GM18858 (cell line): ENCODE results near the gene SERPINB8.
A peak's percentile ranks its signal among the peaks of the same experiment; 100 is the strongest.

Source experiments
- ATAC-seq: cut with Tn5 transposase; IDR thresholded peaks from one replicate; pipeline ENCODE4 v1.9.1; 2021; ENCODE audit not compliant: unreplicated experiment

SERPINB8 gene

DNA sequence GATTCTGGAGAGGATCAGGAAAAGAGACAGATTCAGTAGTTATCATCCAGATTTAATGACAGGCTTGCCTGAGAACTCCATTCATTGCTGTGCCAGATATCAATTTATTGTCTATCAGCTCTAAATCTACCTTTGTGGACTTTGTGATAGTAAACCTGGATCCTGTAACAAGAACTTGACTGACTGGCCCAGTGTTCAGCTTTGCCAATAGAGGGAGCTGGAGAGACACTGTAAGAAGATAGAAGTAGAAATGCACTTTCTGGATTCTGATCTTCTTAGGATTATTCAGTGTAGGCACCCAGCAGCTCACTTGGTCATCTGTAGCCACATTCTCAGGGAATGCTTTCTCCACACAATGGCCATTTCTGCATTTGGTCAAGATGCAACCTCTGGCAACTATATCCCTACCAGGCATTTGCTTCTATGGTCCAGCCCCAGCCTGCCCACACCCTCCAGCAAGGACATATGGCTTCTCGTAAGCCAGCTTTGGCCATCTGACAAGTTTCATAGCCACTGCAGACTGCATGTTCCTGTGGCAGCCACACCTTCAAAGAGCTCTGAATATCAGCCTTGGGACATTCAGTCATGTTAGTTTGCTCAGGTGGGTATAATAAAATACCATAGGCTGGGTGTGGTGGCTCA is 6.1 kb upstream of the SERPINB8 start:
- ATAC-seq, result peak; percentile 78

GRCh38 chr18:63964908-63965307 is 5.0 kb upstream of the SERPINB8 start:
- ATAC-seq, result no peak

DNA sequence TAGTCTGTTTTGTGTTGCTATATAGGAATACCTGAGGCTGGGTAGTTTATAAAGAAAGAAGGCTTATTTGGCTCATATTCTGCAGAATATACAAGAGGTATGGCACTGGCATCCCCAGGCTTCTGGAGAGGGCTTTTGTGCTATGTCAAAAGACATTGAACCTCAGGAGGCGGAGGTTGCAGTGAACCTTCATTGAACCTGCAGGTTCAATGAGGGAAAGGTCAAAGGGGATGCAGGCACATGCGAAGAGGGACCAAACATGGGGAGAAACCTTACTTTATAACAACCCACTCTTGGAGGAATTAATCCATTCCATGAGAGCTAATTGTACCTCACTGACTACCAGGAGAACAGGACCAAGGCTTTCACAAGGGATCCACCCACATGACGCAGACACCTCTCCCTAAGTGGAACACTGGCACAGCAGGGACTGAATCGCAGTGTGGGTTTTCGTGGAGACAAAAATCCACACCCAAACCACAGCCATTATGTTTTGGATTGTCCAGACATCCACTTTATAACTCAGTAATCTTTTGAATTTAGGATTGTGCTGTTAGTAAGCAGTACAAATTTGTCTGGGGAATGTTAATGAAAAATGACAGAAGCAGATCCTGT is 4.1 kb upstream of the SERPINB8 start:
- no peak for ATAC-seq

GRCh38 chr18:63970809-63971205 is 926 bp downstream of the SERPINB8 start:
- ATAC-seq, result no peak

GRCh38 chr18:63971320-63972001 is 1.6 kb downstream of the SERPINB8 start:
- no peak for ATAC-seq

DNA sequence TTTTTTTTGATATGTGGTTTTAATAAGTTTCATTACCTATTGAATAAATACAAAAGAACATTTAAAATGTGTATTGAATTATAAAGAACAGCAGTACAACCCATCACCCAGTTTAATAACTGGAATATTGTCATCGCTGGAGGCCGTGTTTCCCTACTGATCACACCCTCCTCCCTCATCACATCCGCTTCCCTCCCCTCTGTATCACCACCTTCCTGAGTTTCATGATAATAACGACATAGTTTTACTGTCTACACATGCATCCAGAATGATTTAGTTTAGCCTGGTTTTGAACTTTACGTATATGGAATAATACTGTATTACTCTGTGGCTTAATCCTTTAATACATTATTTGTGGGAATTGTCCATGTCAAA is 2.1 kb downstream of the SERPINB8 start:
- ATAC-seq, result no peak

- ATAC-seq, result no peak
Observed at GRCh38 chr18:63974991-63975390, 5.1 kb downstream of the SERPINB8 start.

- ATAC-seq, result peak; percentile 37
Observed at GRCh38 chr18:63975628-63976027, 5.7 kb downstream of the SERPINB8 start.

DNA sequence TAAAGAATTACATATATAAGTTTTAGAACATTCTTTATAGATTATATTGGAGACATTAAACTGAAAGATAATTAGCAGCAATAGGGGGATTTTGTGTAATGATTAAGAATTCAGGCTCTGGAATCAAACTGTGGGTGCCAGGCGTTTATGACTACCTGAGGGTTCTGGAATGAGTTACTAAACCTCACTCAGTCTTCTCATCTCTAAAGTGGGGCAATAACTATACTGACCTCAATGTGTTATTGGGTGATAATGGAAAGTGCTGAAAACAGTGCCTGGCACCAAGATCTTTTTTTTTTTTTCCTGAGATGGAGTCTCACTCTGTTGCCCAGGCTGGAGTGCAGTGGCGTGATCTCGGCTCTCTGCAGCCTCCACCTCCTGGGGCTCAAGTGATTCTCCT is 7.2 kb downstream of the SERPINB8 start:
- no peak for ATAC-seq

DNA sequence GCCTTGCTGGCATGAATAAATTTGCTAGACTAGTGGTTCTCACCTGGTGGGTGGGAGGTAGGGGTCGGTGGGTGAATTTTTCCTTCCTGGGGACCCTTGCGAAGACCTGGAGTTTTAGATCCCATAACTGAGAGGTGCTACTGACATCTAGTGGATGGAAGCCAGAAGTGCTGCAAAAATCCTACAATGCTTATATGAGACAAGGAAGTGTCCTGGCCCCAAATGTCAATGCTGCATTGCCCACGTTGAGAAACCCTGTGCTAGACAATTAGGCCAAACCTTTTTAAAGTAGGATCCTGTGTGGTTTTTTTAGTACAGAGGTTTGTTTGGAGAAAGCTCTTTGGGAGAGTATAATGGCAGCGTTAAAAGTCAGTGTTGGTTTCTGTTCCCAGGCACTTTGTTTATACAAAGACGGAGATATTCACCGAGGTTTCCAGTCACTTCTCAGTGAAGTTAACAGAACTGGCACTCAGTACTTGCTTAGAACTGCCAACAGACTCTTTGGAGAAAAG is 9.6 kb downstream of the SERPINB8 start:
- ATAC-seq, result peak; percentile 66

GRCh38 chr18:63980027-63980426 is 10.1 kb downstream of the SERPINB8 start:
- ATAC-seq, result no peak

GRCh38 chr18:63980896-63981460 is 11.1 kb downstream of the SERPINB8 start:
- ATAC-seq, result no peak

DNA sequence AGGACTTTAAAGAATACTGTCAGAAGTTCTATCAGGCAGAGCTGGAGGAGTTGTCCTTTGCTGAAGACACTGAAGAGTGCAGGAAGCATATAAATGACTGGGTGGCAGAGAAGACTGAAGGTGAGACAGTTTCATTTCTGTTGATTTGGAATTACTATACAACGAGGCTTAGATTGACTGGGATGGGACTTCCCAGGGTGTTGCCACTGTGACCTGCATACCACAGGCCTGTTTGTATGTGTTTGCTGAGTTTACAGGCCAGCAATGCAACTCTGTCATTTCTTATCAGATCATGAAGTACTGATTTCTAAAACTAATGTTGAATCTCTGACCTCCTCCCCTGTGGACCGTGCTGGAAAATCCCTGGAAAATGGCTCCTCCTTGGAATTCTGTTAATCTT is 11.8 kb downstream of the SERPINB8 start:
- ATAC-seq, result no peak

GRCh38 chr18:63982361-63982760 is 12.5 kb downstream of the SERPINB8 start:
- ATAC-seq, result no peak

DNA sequence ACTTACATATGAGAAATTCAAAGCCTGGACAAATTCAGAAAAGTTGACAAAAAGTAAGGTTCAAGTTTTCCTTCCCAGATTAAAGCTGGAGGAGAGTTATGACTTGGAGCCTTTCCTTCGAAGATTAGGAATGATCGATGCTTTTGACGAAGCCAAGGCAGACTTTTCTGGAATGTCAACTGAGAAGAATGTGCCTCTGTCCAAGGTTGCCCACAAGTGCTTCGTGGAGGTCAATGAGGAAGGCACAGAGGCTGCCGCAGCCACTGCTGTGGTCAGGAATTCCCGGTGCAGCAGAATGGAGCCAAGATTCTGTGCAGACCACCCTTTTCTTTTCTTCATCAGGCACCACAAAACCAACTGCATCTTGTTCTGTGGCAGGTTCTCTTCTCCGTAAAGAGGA is 17.0 kb downstream of the SERPINB8 start:
- no peak for ATAC-seq

DNA sequence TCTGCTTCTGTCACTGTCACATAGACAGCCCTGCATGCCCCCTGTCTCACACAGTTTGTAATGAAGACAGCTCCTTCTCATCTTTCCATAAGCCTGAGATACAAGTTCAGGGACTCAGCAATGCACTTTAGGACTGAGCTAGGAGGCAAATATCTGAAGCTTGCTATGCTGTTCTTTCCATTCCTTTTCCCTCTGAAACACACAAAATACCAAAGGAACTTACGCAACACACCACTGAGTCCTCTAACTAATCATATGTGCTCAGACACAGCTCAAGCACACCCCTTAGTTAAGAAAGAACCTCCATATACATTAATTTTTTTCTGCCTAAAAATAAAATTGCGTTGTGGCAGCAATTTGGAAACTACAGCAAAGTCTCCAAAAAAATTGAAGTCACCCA is 17.9 kb downstream of the SERPINB8 start:
- no peak for ATAC-seq

DNA sequence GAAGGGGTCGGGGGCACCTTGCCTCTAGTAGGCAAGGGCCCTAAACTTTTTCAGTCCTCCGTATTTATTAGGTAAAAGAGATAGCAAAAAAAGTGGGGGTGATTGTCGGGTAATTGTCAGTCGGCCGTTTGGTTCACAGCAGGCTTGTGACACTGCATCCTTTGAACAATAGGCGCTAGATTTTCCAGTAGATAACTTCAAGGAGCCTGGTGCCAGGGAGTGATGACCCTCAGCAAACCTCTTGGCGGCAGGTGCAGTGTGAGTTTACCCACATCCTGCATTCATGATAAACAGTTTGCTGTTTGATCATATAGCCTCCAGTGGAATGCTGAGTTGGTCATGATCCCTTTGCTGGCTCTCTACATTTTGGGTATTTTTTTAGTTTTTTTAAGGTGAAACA is 22.9 kb downstream of the SERPINB8 start:
- no peak for ATAC-seq

DNA sequence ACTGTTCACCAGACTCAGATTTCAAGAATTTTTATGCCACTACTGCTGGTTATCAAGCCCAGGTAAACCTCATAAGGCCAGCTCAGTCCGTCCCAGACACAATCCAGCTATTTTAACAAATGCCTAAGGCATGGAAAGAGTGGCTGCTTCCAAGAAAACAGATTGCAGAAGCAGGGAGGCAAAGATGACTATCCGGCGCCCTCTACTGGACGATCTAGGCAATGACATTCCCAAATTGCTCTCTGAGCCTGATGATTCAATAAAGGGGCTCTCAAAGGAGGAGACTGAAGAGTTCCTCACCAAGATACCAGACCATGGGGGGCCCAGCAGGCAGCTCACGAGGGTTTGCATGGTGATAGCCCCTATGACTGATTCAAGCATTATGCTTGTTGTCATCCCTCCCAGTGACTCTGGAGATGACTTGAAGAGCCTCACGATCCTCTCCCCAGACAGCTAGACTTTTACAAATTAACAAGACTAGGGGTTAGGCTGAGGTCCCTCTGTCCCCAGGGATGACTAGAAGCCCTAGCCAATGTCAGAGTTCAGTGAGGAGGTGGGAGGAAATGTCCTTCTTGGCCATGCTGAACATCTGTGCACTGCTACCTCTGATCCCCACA is 25.0 kb downstream of the SERPINB8 start:
- ATAC-seq, result no peak

GRCh38 chr18:63997041-63997440 is 27.2 kb downstream of the SERPINB8 start:
- no peak for ATAC-seq

- ATAC-seq, result no peak
Observed at GRCh38 chr18:63997606-63998005, 27.7 kb downstream of the SERPINB8 start.

DNA sequence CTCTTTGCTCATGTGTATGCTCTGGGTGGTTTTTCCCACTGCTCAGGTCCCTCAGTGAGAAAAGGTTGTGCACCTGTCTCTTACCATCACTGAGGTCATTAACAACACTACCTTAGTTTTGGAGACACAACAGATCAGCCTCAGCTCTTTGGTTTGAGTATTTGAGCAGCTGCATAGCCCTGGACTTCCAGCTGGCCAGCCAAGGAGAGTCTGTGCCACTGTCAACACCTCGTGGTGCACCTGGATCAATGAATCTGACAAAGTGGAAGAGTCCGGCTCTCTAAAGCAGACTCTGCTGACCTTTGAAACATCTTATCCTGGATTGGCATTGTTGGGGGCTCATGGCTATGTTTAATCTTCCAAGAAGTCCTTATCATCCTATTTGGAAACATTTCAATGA is 30.0 kb downstream of the SERPINB8 start:
- no peak for ATAC-seq

- no peak for ATAC-seq
Observed at GRCh38 chr18:64002581-64002980, 32.7 kb downstream of the SERPINB8 start.
